GM19025 (cell line): ENCODE data around the gene ELFN2.

Experiments used
- ATAC-seq: cut with Tn5 transposase; IDR thresholded peaks from one replicate; pipeline ENCODE4 v1.9.1; 2021; ENCODE audit warnings: mild to moderate bottlenecking, low read depth, moderate library complexity; ENCODE audit not compliant: unreplicated experiment

Gene ELFN2

GRCh38 chr22:37324340-37325038 lies 102.8 kb downstream of the ELFN2 start:
- ATAC-seq = no peak

- no peak for ATAC-seq
These were observed 106.3 kb downstream of the ELFN2 start for GRCh38 chr22:37320726-37321677.

- ATAC-seq = no peak
These were observed 107.8 kb downstream of the ELFN2 start for GRCh38 chr22:37319469-37319868.

- no peak for ATAC-seq
These were observed 108.7 kb downstream of the ELFN2 start for GRCh38 chr22:37318364-37319109.
